Activated naive CD8-positive, alpha-beta T cell treated with anti-CD3 and anti-CD28 coated beads, Interleukin-2, amount 10 ng/mL, durations not matched to agents 7 days and 5 days (primary cell): ENCODE results near the gene STAB1. TPM values are rescaled to one million over a fixed set of nuclear protein-coding genes. Genes with fewer than 3 reads are reported as not detected.

Source experiments
- ATAC-seq: fragments of 150-1000 bp; cut with Tn5 transposase; one replicate; pipeline ENCODE4 v1.10.0; 2021; ENCODE audit warnings: low read depth, moderate library complexity
- POLR2A ChIA-PET: fragments of 350-600 bp; sonication (Branson Sonifier 250); formaldehyde crosslinking; loops from one replicate; lab custom pipeline; 2021; ENCODE audit warnings: antibody characterized with exemption; lab: Charles Lee
- DNase-seq: peaks from one replicate; pipeline ENCODE4 v3.0.0; 2021
- H3K27ac Mint-ChIP-seq: one replicate; pipeline ENCODE4 v1.8.0; 2022; ENCODE audit warnings: mild to moderate bottlenecking, mixed read lengths
- H3K27me3 Mint-ChIP-seq: one replicate; pipeline ENCODE4 v1.8.0; 2022; ENCODE audit warnings: mild to moderate bottlenecking, moderate library complexity, mixed read lengths
- H3K36me3 Mint-ChIP-seq: one replicate; pipeline ENCODE4 v1.8.0; 2021; ENCODE audit warnings: mild to moderate bottlenecking, mixed read lengths
- H3K4me1 Mint-ChIP-seq: one replicate; pipeline ENCODE4 v1.8.0; 2021; ENCODE audit warnings: mixed read lengths
- H3K4me3 Mint-ChIP-seq: one replicate; pipeline ENCODE4 v1.8.0; 2022; ENCODE audit warnings: mild to moderate bottlenecking, moderate library complexity, mixed read lengths
- H3K9me3 Mint-ChIP-seq: one replicate; pipeline ENCODE4 v1.8.0; 2021; ENCODE audit warnings: mixed read lengths
- total RNA-seq, 2 experiments: library from RNA; stranded (reverse); gene quantifications; one replicate each; pipeline ENCODE4 v1.2.3, GENCODE V29; 2021

The STAB1 gene
- total RNA-seq: 10 to 100 TPM; 10.5 to 13.0 TPM

GRCh38 chr3:52494886-52495495 is at the start of gene STAB1:
Gene STAB1, plus strand, starts transcription at chr3:52495338. Its CDS starts 76 bp downstream, at chr3:52495414.
- H3K4me1 Mint-ChIP-seq: no peaks in the 10 kb centered on the region
- H3K4me3 Mint-ChIP-seq: no peak within 1 kb of the TSS

GRCh38 chr3:52446042-52446441 is 49.1 kb upstream of the STAB1 start:
- H3K4me3 Mint-ChIP-seq: no peak overlapping the region
- no peaks in the 10 kb centered on the region for H3K9me3 Mint-ChIP-seq
- no peak overlapping the region for H3K27ac Mint-ChIP-seq
- peaks cover 7% of the 10 kb centered on the region for H3K4me1 Mint-ChIP-seq
- no peaks in the 10 kb centered on the region for H3K36me3 Mint-ChIP-seq
- no peak for ATAC-seq
- H3K27me3 Mint-ChIP-seq: no peaks in the 10 kb centered on the region
- no peak for DNase-seq
- POLR2A ChIA-PET: interaction anchor here (1.3 to 1.6 kb wide), 3 partner anchors 9 to 214 kb away, joined by 3 to 6 read pairs (median 4); no protein-coding TSS in a partner anchor

More at GRCh38 chr3:52494886-52495495, at the start of gene STAB1:
- Mint-ChIP-seq H3K27ac (no peak within 1 kb of the TSS), H3K36me3 (peaks cover 4% of the 10 kb centered on the region), H3K27me3 (no peaks in the 10 kb centered on the region), H3K9me3 (no peaks in the 10 kb centered on the region)
- no peak for DNase-seq
- POLR2A ChIA-PET: no interaction called here
- ATAC-seq: no peak

GRCh38 chr3:52446631-52447511 is 48.3 kb upstream of the STAB1 start:
- DNase-seq (peak; percentile 75), ATAC-seq (peak; percentile 62)
- no peaks in the 10 kb centered on the region for H3K27me3 Mint-ChIP-seq
- no peak overlapping the region for H3K4me3 Mint-ChIP-seq
- H3K9me3 Mint-ChIP-seq: no peaks in the 10 kb centered on the region
- POLR2A ChIA-PET: interaction anchor here (0.6 to 1.6 kb wide), 4 partner anchors 8 to 215 kb away, joined by 3 to 6 read pairs (median 4); no protein-coding TSS in a partner anchor
- no peaks in the 10 kb centered on the region for H3K36me3 Mint-ChIP-seq
- peaks cover 7% of the 10 kb centered on the region for H3K4me1 Mint-ChIP-seq
- H3K27ac Mint-ChIP-seq: peak overlapping the region; percentile 67

- ATAC-seq (no peak), DNase-seq (no peak)
- no peaks in the 10 kb centered on the region for H3K27me3 Mint-ChIP-seq
- peaks cover 7% of the 10 kb centered on the region for H3K4me1 Mint-ChIP-seq
- no peaks in the 10 kb centered on the region for H3K9me3 Mint-ChIP-seq
- POLR2A ChIA-PET: no interaction called here
- no peaks in the 10 kb centered on the region for H3K36me3 Mint-ChIP-seq
- H3K4me3 Mint-ChIP-seq: no peak overlapping the region
- H3K27ac Mint-ChIP-seq: no peak overlapping the region
Observed at GRCh38 chr3:52447512-52448355, 47.4 kb upstream of the STAB1 start.

- Mint-ChIP-seq H3K9me3 (no peaks in the 10 kb centered on the region), H3K36me3 (peaks cover 1% of the 10 kb centered on the region), H3K4me3 (no peak overlapping the region), H3K4me1 (peaks cover 15% of the 10 kb centered on the region), H3K27me3 (no peaks in the 10 kb centered on the region), H3K27ac (no peak overlapping the region)
- POLR2A ChIA-PET: no interaction called here
- no peak for ATAC-seq
- no peak for DNase-seq
Observed at GRCh38 chr3:52450489-52451236, 44.5 kb upstream of the STAB1 start.

GRCh38 chr3:52451237-52452083 is 43.7 kb upstream of the STAB1 start:
- DNase-seq (no peak), ATAC-seq (no peak)
- no peaks in the 10 kb centered on the region for H3K9me3 Mint-ChIP-seq
- H3K4me1 Mint-ChIP-seq: peaks cover 21% of the 10 kb centered on the region
- POLR2A ChIA-PET: no interaction called here
- H3K4me3 Mint-ChIP-seq: no peak overlapping the region
- no peaks in the 10 kb centered on the region for H3K27me3 Mint-ChIP-seq
- H3K27ac Mint-ChIP-seq: no peak overlapping the region
- H3K36me3 Mint-ChIP-seq: peaks cover 1% of the 10 kb centered on the region

GRCh38 chr3:52452126-52452525 is 43.0 kb upstream of the STAB1 start:
- Mint-ChIP-seq H3K9me3 (no peaks in the 10 kb centered on the region), H3K36me3 (peaks cover 3% of the 10 kb centered on the region), H3K27me3 (no peaks in the 10 kb centered on the region), H3K4me1 (peaks cover 24% of the 10 kb centered on the region), H3K27ac (no peak overlapping the region), H3K4me3 (no peak overlapping the region)
- DNase-seq (no peak), ATAC-seq (no peak)
- POLR2A ChIA-PET: no interaction called here

GRCh38 chr3:52452570-52453221 is 42.4 kb upstream of the STAB1 start:
- Mint-ChIP-seq H3K27ac (no peak overlapping the region), H3K36me3 (peaks cover 5% of the 10 kb centered on the region), H3K9me3 (no peaks in the 10 kb centered on the region), H3K27me3 (no peaks in the 10 kb centered on the region), H3K4me3 (no peak overlapping the region), H3K4me1 (peaks cover 26% of the 10 kb centered on the region)
- POLR2A ChIA-PET: no interaction called here
- DNase-seq (no peak), ATAC-seq (no peak)

- no peak for DNase-seq
- Mint-ChIP-seq H3K4me3 (peak within 1 kb of the TSS; percentile 92), H3K36me3 (peaks cover 11% of the 10 kb centered on the region), H3K9me3 (no peaks in the 10 kb centered on the region), H3K27ac (peak within 1 kb of the TSS; percentile 92), H3K27me3 (no peaks in the 10 kb centered on the region), H3K4me1 (peaks cover 31% of the 10 kb centered on the region)
- ATAC-seq: no peak
- POLR2A ChIA-PET: interaction anchor here (0.7 to 1.2 kb wide), 3 partner anchors 41 to 166 kb away, joined by 3 to 4 read pairs (median 3); partner anchors contain the start of genes GLYCTK and UQCC5
Observed at GRCh38 chr3:52453496-52454249, 41.5 kb upstream of the STAB1 start, which contains the start of gene TNNC1. Gene TNNC1, minus strand, starts transcription at chr3:52454041. Its CDS starts 26 bp downstream, at chr3:52454015.

GRCh38 chr3:52454250-52454937 is 40.7 kb upstream of the STAB1 start:
- Mint-ChIP-seq H3K9me3 (no peaks in the 10 kb centered on the region), H3K4me1 (peaks cover 31% of the 10 kb centered on the region), H3K4me3 (peak overlapping the region; percentile 92), H3K36me3 (peaks cover 17% of the 10 kb centered on the region), H3K27ac (peak overlapping the region; percentile 92), H3K27me3 (no peaks in the 10 kb centered on the region)
- DNase-seq (no peak), ATAC-seq (no peak)
- POLR2A ChIA-PET: interaction anchor here (0.6 to 1.2 kb wide), 5 partner anchors 8 to 223 kb away, joined by 3 to 4 read pairs (median 3); partner anchors contain the start of genes GLYCTK and UQCC5
